ENCODE results near the gene CLIP2. TPM values are rescaled to one million over a fixed set of nuclear protein-coding genes. Genes with fewer than 3 reads are reported as not detected.

Gene CLIP2
- total and polyA plus RNA-seq, 2 donors from 2014 or later, result 5.8 to 19.1 TPM

- peak overlapping the region in 1 of 3 donors; percentile 92 for H3K9ac ChIP-seq (ENCODE audit: low read length in 3 of 3)
- no peaks in the 10 kb centered on the region for H3K27me3 ChIP-seq (ENCODE audit: control insufficient read depth, insufficient read depth, low read length)
- no peak for TF ChIP-seq CTCF (IDR thresholded peaks at IDR 0.05; ENCODE audit: borderline replicate concordance, extremely low read depth, insufficient read depth)
These were observed 949 bp upstream of the CLIP2 start for GRCh38 chr7:74288034-74288881.

GRCh38 chr7:74289659-74290552, 699 bp downstream of the CLIP2 start:
- Histone ChIP-seq H3K27me3 (ENCODE audit: control insufficient read depth, insufficient read depth, low read length) (no peaks in the 10 kb centered on the region), H3K9ac (ENCODE audit: low read length in 3 of 3) (peak overlapping the region in 2 of 3 donors; percentile 51 to 87), H3K4me1 (ENCODE audit: control insufficient read depth in 2 of 3, insufficient read depth in 2 of 3, low read depth in 1 of 3, low read length in 3 of 3) (peaks cover 0 to 15% (median 0%) of the 10 kb centered on the region in 3 donors), H3K27ac (ENCODE audit: low read depth in 2 of 2, low read length in 2 of 2) (peak overlapping the region; percentile 34 to 71), H3K9me3 (ENCODE audit: control insufficient read depth in 2 of 3, insufficient read depth in 1 of 3, low read length in 3 of 3) (no peaks in the 10 kb centered on the region), H3K36me3 (ENCODE audit: control insufficient read depth in 2 of 3, insufficient read depth in 3 of 3, low read length in 3 of 3) (no peaks in the 10 kb centered on the region), H3K4me3 (ENCODE audit: low read length in 3 of 3) (peak overlapping the region; percentile 21 to 71 (median 49))
- TF ChIP-seq CTCF (IDR thresholded peaks at IDR 0.05; ENCODE audit: borderline replicate concordance, extremely low read depth, insufficient read depth), result no peak
- FAIRE-seq, result no peak
- intact Hi-C loops (cut with DNase I), result no loop called here
- peak; percentile 21 to 81 (median 46) for DNase-seq

More at GRCh38 chr7:74288034-74288881, 949 bp upstream of the CLIP2 start:
- no peaks in the 10 kb centered on the region for H3K36me3 ChIP-seq (ENCODE audit: control insufficient read depth in 2 of 3, insufficient read depth in 3 of 3, low read length in 3 of 3)
- intact Hi-C loops (cut with DNase I), result no loop called here
- H3K4me1 ChIP-seq (ENCODE audit: control insufficient read depth in 2 of 3, insufficient read depth in 2 of 3, low read depth in 1 of 3, low read length in 3 of 3), result peaks cover 0 to 15% (median 0%) of the 10 kb centered on the region in 3 donors
- peak overlapping the region; percentile 26 to 81 (median 62) for H3K4me3 ChIP-seq (ENCODE audit: low read length in 3 of 3)
- no peaks in the 10 kb centered on the region for H3K9me3 ChIP-seq (ENCODE audit: control insufficient read depth in 2 of 3, insufficient read depth in 1 of 3, low read length in 3 of 3)
- no peak for FAIRE-seq
- DNase-seq, result peak in 2 of 5 donors; percentile 32 to 51
- H3K27ac ChIP-seq (ENCODE audit: low read depth in 2 of 2, low read length in 2 of 2), result peak overlapping the region in 1 of 2 donors; percentile 89

GRCh38 chr7:74290553-74290950, 1.3 kb downstream of the CLIP2 start:
- H3K27me3 ChIP-seq (ENCODE audit: control insufficient read depth, insufficient read depth, low read length), result no peaks in the 10 kb centered on the region
- no peaks in the 10 kb centered on the region for H3K9me3 ChIP-seq (ENCODE audit: control insufficient read depth in 2 of 3, insufficient read depth in 1 of 3, low read length in 3 of 3)
- intact Hi-C loops (cut with DNase I), result no loop called here
- peak in 1 of 5 donors; percentile 35 for DNase-seq
- H3K36me3 ChIP-seq (ENCODE audit: control insufficient read depth in 2 of 3, insufficient read depth in 3 of 3, low read length in 3 of 3), result no peaks in the 10 kb centered on the region
- peaks cover 0 to 18% (median 0%) of the 10 kb centered on the region in 3 donors for H3K4me1 ChIP-seq (ENCODE audit: control insufficient read depth in 2 of 3, insufficient read depth in 2 of 3, low read depth in 1 of 3, low read length in 3 of 3)
- no peak for TF ChIP-seq CTCF (IDR thresholded peaks at IDR 0.05; ENCODE audit: borderline replicate concordance, extremely low read depth, insufficient read depth)
- H3K27ac ChIP-seq (ENCODE audit: low read depth in 2 of 2, low read length in 2 of 2), result peak overlapping the region in 1 of 2 donors; percentile 71
- H3K4me3 ChIP-seq (ENCODE audit: low read length in 3 of 3), result peak overlapping the region in 1 of 3 donors; percentile 71
- H3K9ac ChIP-seq (ENCODE audit: low read length in 3 of 3), result peak overlapping the region in 1 of 3 donors; percentile 87
- no peak for FAIRE-seq

All from kidney (tissue), 14 donors.